ENCODE measurements around the gene TSPAN14.
A peak's percentile ranks its signal among the peaks of the same experiment; 100 is the strongest.

DNA sequence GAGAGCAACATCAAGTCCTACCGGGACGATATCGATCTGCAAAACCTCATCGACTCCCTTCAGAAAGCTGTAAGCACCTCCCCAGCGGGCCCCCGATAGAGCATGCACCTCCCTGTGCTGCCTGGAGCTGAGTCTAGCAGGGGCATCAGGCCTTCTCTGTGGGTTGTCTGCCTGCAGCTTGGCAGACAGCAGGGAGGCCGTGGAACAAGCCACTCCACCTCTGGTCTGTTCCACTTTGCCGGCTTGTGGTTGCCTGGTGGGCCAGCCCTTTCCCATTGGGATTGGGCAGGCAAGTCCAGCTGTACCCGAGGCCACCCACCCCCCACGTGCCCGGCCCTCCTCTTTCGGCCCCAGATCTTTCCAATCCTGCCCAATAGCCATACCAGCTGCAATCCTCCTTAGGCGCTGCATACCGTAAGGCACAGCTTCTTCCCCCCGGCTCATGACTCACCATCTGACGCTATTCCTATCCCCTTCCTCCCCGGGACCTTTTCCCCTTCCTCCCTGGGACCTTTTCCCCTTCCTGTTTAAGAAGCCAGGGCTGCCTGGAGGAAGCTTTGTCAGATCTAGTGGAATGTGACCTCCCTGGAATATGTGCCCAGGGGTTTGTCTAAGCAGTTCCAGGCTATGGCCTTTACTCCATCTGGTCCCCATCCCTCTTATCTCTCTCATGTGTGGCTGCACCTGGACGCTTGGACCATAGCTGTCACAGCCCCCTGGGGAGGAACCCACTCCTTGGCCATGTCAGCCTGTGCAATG is 55.5 kb downstream of the TSPAN14 start:
- TF ChIP-seq, protein P1, sequence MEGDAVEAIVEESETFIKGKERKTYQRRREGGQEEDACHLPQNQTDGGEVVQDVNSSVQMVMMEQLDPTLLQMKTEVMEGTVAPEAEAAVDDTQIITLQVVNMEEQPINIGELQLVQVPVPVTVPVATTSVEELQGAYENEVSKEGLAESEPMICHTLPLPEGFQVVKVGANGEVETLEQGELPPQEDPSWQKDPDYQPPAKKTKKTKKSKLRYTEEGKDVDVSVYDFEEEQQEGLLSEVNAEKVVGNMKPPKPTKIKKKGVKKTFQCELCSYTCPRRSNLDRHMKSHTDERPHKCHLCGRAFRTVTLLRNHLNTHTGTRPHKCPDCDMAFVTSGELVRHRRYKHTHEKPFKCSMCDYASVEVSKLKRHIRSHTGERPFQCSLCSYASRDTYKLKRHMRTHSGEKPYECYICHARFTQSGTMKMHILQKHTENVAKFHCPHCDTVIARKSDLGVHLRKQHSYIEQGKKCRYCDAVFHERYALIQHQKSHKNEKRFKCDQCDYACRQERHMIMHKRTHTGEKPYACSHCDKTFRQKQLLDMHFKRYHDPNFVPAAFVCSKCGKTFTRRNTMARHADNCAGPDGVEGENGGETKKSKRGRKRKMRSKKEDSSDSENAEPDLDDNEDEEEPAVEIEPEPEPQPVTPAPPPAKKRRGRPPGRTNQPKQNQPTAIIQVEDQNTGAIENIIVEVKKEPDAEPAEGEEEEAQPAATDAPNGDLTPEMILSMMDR (optimal IDR thresholded peaks at IDR 0.05 in 1 of 3, IDR thresholded peaks at IDR 0.05 in 1 of 3, conservative IDR thresholded peaks at IDR 0.05 in 1 of 3; ENCODE audit: extremely low read depth in 1 of 3, insufficient read depth in 2 of 3, low read length in 3 of 3): peak in 1 of 3 experiments; percentile 4
- no peak for TF ChIP-seq EZH2 (IDR thresholded peaks at IDR 0.05; ENCODE audit: low read length)
